Progenitor cell of endocrine pancreas (in vitro differentiated cells): ENCODE measurements around the gene NELL1. TPM values are rescaled to one million over a fixed set of nuclear protein-coding genes. Genes with fewer than 3 reads are reported as not detected.

Source experiments
- DNase-seq: peaks from one replicate; pipeline ENCODE4 v3.0.0; 2021; ENCODE audit warnings: low spot score; ENCODE audit not compliant: unreplicated experiment
- H3K27ac Mint-ChIP-seq: 2 replicates; pipeline ENCODE4 v1.8.0; 2021; ENCODE audit warnings: mild to moderate bottlenecking, moderate library complexity, mixed read lengths
- H3K27me3 Mint-ChIP-seq: 2 replicates; pipeline ENCODE4 v1.8.0; 2021; ENCODE audit warnings: mixed read lengths
- H3K36me3 Mint-ChIP-seq: 2 replicates; pipeline ENCODE4 v1.8.0; 2022; ENCODE audit warnings: mixed read lengths; ENCODE audit not compliant: insufficient read depth
- H3K4me1 Mint-ChIP-seq: 2 replicates; pipeline ENCODE4 v1.8.0; 2021; ENCODE audit warnings: low read depth, mixed read lengths
- H3K4me3 Mint-ChIP-seq: 2 replicates; pipeline ENCODE4 v1.8.0; 2021; ENCODE audit warnings: low read depth, mild to moderate bottlenecking, moderate library complexity, mixed read lengths
- H3K9me3 Mint-ChIP-seq: 2 replicates; pipeline ENCODE4 v1.8.0; 2021; ENCODE audit warnings: low read depth, mixed read lengths
- total RNA-seq: library from RNA; stranded (reverse); gene quantifications from 2 replicates; pipeline ENCODE4 v1.2.1, GENCODE V29; 2021
- TF ChIP-seq, protein P1 (sequence below): fragments of 200-600 bp; sonication (generic); IDR thresholded peaks from one replicate; pipeline ENCODE4 v1.5.0; 2021; ENCODE audit warnings: antibody characterized with exemption, mild to moderate bottlenecking; ENCODE audit not compliant: unreplicated experiment

NELL1 gene
- total RNA-seq, 1 donor from 2014 or later, result 2.2 TPM

DNA sequence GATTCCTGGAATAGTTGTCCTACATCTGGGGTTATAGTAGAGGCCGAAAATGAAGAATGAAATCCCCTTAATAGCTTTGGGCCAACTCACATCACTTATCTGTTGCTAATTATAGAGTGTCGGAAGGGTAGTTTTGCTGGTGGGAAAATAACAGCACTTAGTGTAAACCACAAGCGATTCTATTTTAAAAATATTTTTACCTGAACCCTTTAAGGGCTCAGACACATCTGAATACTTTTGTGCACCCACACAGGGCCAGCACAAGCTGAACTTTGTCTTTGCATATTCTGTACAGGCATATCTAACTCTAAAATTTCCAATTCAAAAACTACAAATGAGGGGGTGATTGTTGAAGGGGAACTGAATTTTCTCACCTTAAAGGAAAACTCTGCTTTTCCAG is 42.4 kb upstream of the NELL1 start:
- DNase-seq, result no peak
- Mint-ChIP-seq H3K36me3 (no peaks in the 10 kb centered on the region), H3K4me1 (peaks cover 3% of the 10 kb centered on the region), H3K27me3 (peaks cover 14% of the 10 kb centered on the region), H3K27ac (no peak overlapping the region), H3K9me3 (peaks cover 3% of the 10 kb centered on the region), H3K4me3 (no peak overlapping the region)
- TF ChIP-seq, protein P1, sequence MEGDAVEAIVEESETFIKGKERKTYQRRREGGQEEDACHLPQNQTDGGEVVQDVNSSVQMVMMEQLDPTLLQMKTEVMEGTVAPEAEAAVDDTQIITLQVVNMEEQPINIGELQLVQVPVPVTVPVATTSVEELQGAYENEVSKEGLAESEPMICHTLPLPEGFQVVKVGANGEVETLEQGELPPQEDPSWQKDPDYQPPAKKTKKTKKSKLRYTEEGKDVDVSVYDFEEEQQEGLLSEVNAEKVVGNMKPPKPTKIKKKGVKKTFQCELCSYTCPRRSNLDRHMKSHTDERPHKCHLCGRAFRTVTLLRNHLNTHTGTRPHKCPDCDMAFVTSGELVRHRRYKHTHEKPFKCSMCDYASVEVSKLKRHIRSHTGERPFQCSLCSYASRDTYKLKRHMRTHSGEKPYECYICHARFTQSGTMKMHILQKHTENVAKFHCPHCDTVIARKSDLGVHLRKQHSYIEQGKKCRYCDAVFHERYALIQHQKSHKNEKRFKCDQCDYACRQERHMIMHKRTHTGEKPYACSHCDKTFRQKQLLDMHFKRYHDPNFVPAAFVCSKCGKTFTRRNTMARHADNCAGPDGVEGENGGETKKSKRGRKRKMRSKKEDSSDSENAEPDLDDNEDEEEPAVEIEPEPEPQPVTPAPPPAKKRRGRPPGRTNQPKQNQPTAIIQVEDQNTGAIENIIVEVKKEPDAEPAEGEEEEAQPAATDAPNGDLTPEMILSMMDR, result no peak

DNA sequence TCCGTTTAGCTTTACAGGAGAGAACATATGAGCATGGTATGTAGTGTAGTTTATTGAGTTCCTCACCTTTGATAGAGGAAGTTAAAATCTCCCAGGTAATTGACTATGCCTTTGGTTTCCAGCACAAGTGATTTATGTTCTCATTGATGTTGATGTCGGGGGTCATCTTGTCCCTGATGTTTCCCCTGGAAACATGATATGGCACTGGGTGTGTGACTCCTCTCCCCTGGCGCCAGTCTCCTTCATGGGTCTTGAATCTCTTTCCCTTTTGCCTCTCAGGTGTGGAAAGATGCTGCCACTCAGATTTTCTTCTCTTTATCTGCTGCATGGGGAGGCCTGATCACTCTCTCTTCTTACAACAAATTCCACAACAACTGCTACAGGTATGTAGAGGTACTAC is 41.7 kb upstream of the NELL1 start:
- Mint-ChIP-seq H3K4me3 (no peak overlapping the region), H3K27ac (no peak overlapping the region), H3K27me3 (peaks cover 14% of the 10 kb centered on the region), H3K36me3 (no peaks in the 10 kb centered on the region), H3K4me1 (peaks cover 3% of the 10 kb centered on the region), H3K9me3 (peaks cover 3% of the 10 kb centered on the region)
- no peak for DNase-seq
- TF ChIP-seq, protein P1, result no peak

DNA sequence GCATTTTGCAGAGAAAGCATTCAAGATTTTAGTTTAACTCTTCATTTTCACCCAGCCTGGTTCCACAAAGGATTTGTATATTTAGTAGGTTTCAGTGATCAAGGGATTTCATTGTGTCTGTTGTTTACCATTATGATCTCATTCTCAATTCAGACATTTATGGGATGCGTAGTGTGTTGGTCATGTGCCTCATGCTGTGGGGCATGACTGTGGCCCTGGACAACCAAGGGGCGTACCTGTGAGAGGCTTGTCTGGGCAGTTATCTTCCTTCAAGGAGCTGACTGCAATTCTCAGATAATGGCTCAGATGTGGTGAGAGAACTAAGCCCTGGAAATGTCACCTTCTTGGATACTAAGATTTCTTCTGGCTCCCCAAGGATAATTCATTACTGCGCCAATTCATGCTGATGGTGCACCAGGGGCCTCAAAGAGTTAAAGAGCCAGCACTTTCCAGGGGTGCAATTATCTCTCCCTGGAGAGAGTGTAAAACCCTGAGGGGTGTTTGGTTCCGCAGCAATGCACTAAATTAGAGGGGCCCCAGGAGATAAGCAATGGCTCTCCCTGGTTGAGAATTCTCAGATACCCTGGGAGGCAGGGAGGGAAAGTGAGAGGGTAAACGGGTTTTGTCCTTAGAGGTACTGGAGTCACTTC is 37.7 kb upstream of the NELL1 start:
- TF ChIP-seq, protein P1, result no peak
- no peak overlapping the region for H3K4me3 Mint-ChIP-seq
- H3K27me3 Mint-ChIP-seq, result peaks cover 4% of the 10 kb centered on the region
- no peak overlapping the region for H3K27ac Mint-ChIP-seq
- H3K36me3 Mint-ChIP-seq, result no peaks in the 10 kb centered on the region
- peaks cover 3% of the 10 kb centered on the region for H3K4me1 Mint-ChIP-seq
- no peak for DNase-seq
- peaks cover 3% of the 10 kb centered on the region for H3K9me3 Mint-ChIP-seq

DNA sequence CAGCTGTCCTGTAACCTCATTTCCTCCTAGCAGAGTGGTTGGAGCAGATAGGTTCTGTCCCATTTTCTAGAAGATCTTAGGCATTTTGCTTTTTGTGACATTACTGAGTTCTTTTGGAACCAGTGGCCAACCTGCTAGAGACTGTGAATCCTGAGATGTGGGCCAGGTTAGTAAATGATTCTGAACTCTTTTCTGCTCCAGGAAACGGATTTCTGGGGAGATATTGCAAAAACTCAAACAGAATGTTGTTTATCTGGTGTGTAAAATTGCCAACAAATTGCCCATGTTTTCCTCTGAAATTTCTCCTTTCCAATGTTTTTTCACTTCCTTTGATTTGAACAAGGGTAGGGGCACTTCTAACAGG is 37.2 kb upstream of the NELL1 start:
- no peak overlapping the region for H3K27ac Mint-ChIP-seq
- peaks cover 4% of the 10 kb centered on the region for H3K27me3 Mint-ChIP-seq
- no peak for DNase-seq
- peaks cover 3% of the 10 kb centered on the region for H3K9me3 Mint-ChIP-seq
- H3K36me3 Mint-ChIP-seq, result no peaks in the 10 kb centered on the region
- peaks cover 3% of the 10 kb centered on the region for H3K4me1 Mint-ChIP-seq
- TF ChIP-seq, protein P1, result no peak
- no peak overlapping the region for H3K4me3 Mint-ChIP-seq

DNA sequence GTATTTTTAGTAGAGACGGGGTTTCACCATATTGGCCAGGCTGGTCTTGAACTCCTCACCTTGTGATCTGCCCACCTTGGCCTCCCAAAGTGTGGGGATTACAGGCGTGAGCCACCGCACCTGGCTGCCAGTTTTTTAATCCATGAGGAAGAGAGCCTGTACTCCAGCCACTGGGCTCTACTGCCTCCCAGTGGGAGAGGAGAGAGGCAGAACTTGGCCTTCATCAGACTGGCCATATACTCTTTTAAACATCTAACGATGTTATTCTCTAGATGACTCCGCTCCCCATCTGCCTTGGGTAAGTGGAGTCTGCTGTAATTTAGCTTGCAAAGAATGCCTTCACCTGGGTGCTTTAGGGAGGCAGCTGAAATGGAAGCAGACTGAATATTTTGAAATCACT is 35.3 kb upstream of the NELL1 start:
- Mint-ChIP-seq H3K36me3 (no peaks in the 10 kb centered on the region), H3K27ac (no peak overlapping the region), H3K27me3 (no peaks in the 10 kb centered on the region), H3K9me3 (peaks cover 3% of the 10 kb centered on the region), H3K4me3 (no peak overlapping the region), H3K4me1 (peaks cover 10% of the 10 kb centered on the region)
- TF ChIP-seq, protein P1, result no peak
- DNase-seq, result no peak
